ENCODE results near the gene CD6. TPM values are rescaled to one million over a fixed set of nuclear protein-coding genes. Genes with fewer than 3 reads are reported as not detected.

Gene CD6
- total and polyA plus RNA-seq, 4 donors, result 1.2 to 3.1 (median 1.7) TPM

GRCh38 chr11:60989093-60989650 is 17.7 kb downstream of the CD6 start:
- Histone ChIP-seq H3K9me3 (ENCODE audit: control insufficient read depth in 4 of 4, insufficient read depth in 3 of 4, low read length in 3 of 4) (peaks cover 0 to 1% (median 0%) of the 10 kb centered on the region in 4 donors), H3K36me3 (ENCODE audit: control insufficient read depth in 4 of 4, insufficient read depth in 4 of 4, low read length in 4 of 4) (no peaks in the 10 kb centered on the region), H3K27ac (ENCODE audit: low read depth in 1 of 2, low read length in 1 of 2) (no peak overlapping the region), H3K4me1 (ENCODE audit: control insufficient read depth in 5 of 5, insufficient read depth in 5 of 5, low read length in 5 of 5) (no peaks in the 10 kb centered on the region), H3K27me3 (ENCODE audit: control insufficient read depth in 3 of 3, insufficient read depth in 3 of 3, low read length in 2 of 3) (no peaks in the 10 kb centered on the region), H3K4me3 (no peak overlapping the region), H3K9ac (ENCODE audit: insufficient read depth in 1 of 2, low read length in 2 of 2) (no peak overlapping the region)
- 51% methylated on average over 12 of the region's 12 CpGs for WGBS, 2 donors
- TF ChIP-seq, protein P1, sequence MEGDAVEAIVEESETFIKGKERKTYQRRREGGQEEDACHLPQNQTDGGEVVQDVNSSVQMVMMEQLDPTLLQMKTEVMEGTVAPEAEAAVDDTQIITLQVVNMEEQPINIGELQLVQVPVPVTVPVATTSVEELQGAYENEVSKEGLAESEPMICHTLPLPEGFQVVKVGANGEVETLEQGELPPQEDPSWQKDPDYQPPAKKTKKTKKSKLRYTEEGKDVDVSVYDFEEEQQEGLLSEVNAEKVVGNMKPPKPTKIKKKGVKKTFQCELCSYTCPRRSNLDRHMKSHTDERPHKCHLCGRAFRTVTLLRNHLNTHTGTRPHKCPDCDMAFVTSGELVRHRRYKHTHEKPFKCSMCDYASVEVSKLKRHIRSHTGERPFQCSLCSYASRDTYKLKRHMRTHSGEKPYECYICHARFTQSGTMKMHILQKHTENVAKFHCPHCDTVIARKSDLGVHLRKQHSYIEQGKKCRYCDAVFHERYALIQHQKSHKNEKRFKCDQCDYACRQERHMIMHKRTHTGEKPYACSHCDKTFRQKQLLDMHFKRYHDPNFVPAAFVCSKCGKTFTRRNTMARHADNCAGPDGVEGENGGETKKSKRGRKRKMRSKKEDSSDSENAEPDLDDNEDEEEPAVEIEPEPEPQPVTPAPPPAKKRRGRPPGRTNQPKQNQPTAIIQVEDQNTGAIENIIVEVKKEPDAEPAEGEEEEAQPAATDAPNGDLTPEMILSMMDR (IDR thresholded peaks at IDR 0.05; ENCODE audit: control extremely low read depth, extremely low read depth), result no peak
- DNase-seq (no peak), ATAC-seq (ENCODE audit: insufficient read depth, low FRiP score) (no peak)

GRCh38 chr11:60991457-60991856 is 20.0 kb downstream of the CD6 start:
- H3K4me1 ChIP-seq (ENCODE audit: control insufficient read depth in 5 of 5, insufficient read depth in 5 of 5, low read length in 5 of 5), result peaks cover 0 to 14% (median 8%) of the 10 kb centered on the region in 5 donors
- DNase-seq (no peak), ATAC-seq (ENCODE audit: insufficient read depth, low FRiP score) (no peak)
- H3K9me3 ChIP-seq (ENCODE audit: control insufficient read depth in 4 of 4, insufficient read depth in 3 of 4, low read length in 3 of 4), result peaks cover 0 to 1% (median 0%) of the 10 kb centered on the region in 4 donors
- H3K9ac ChIP-seq (ENCODE audit: insufficient read depth in 1 of 2, low read length in 2 of 2), result no peak overlapping the region
- H3K27ac ChIP-seq (ENCODE audit: low read depth in 1 of 2, low read length in 1 of 2), result no peak overlapping the region
- TF ChIP-seq, protein P1 (IDR thresholded peaks at IDR 0.05; ENCODE audit: control extremely low read depth, extremely low read depth), result no peak
- WGBS, 2 donors, result 88 to 92% methylated on average over 4 of the region's 4 CpGs
- H3K36me3 ChIP-seq (ENCODE audit: control insufficient read depth in 4 of 4, insufficient read depth in 4 of 4, low read length in 4 of 4), result no peaks in the 10 kb centered on the region
- H3K4me3 ChIP-seq, result no peak overlapping the region
- H3K27me3 ChIP-seq (ENCODE audit: control insufficient read depth in 3 of 3, insufficient read depth in 3 of 3, low read length in 2 of 3), result no peaks in the 10 kb centered on the region

- 48 to 54% methylated on average over 5 of the region's 5 CpGs for WGBS, 2 donors
- TF ChIP-seq, protein P1 (IDR thresholded peaks at IDR 0.05; ENCODE audit: control extremely low read depth, extremely low read depth), result no peak
- no peaks in the 10 kb centered on the region for H3K9me3 ChIP-seq (ENCODE audit: control insufficient read depth in 4 of 4, insufficient read depth in 3 of 4, low read length in 3 of 4)
- no peak overlapping the region for H3K4me3 ChIP-seq
- no peak overlapping the region for H3K27ac ChIP-seq (ENCODE audit: low read depth in 1 of 2, low read length in 1 of 2)
- no peaks in the 10 kb centered on the region for H3K36me3 ChIP-seq (ENCODE audit: control insufficient read depth in 4 of 4, insufficient read depth in 4 of 4, low read length in 4 of 4)
- ATAC-seq (ENCODE audit: insufficient read depth, low FRiP score) (no peak), DNase-seq (peak; percentile 68 to 74 (median 69))
- peaks cover 0 to 17% (median 9%) of the 10 kb centered on the region in 5 donors for H3K4me1 ChIP-seq (ENCODE audit: control insufficient read depth in 5 of 5, insufficient read depth in 5 of 5, low read length in 5 of 5)
- no peak overlapping the region for H3K9ac ChIP-seq (ENCODE audit: insufficient read depth in 1 of 2, low read length in 2 of 2)
- no peaks in the 10 kb centered on the region for H3K27me3 ChIP-seq (ENCODE audit: control insufficient read depth in 3 of 3, insufficient read depth in 3 of 3, low read length in 2 of 3)
Measured at GRCh38 chr11:60992842-60993409, 21.4 kb downstream of the CD6 start.

Data from lung (tissue), 12 donors.